CD8-positive, alpha-beta memory T cell (primary cell): ENCODE data around the gene DPP7. TPM values are rescaled to one million over a fixed set of nuclear protein-coding genes. Genes with fewer than 3 reads are reported as not detected.

Experiments
- CTCF ChIA-PET: fragments of 350-600 bp; sonication (Branson Sonifier 250); formaldehyde crosslinking; loops from one replicate; lab custom pipeline; 2021; ENCODE audit warnings: antibody characterized with exemption; lab: Charles Lee
- POLR2A ChIA-PET: fragments of 350-600 bp; sonication (Branson Sonifier 250); formaldehyde crosslinking; loops from one replicate; lab custom pipeline; 2021; ENCODE audit warnings: antibody characterized with exemption; lab: Charles Lee
- DNase-seq, 5 donors: peaks; one replicate each; pipeline versions ENCODE4 v3.0.0 to v3.0.0-alpha.2; 2020 to 2022; ENCODE audit warnings: mixed read lengths in 1 of 5
- H3K27ac ChIP-seq: one replicate; pipeline ENCODE4 v1.7.0; 2013; ENCODE audit warnings: low read depth, mild to moderate bottlenecking, low read length, moderate library complexity
- H3K27me3 ChIP-seq: 2 replicates; pipeline ENCODE4 v1.7.0; 2013; ENCODE audit warnings: low read length, mild to moderate bottlenecking; ENCODE audit not compliant: insufficient read depth, poor library complexity, severe bottlenecking
- H3K36me3 ChIP-seq: 2 replicates; pipeline ENCODE4 v1.7.0; 2013; ENCODE audit warnings: mild to moderate bottlenecking, low read length, moderate library complexity; ENCODE audit not compliant: insufficient read depth
- H3K4me1 ChIP-seq: 2 replicates; pipeline ENCODE4 v1.7.0; 2013; ENCODE audit warnings: mild to moderate bottlenecking, low read length, moderate library complexity; ENCODE audit not compliant: insufficient read depth
- H3K4me3 ChIP-seq: 2 replicates; pipeline ENCODE4 v1.7.0; 2013; ENCODE audit warnings: mild to moderate bottlenecking, low read length
- H3K9me3 ChIP-seq: 2 replicates; pipeline ENCODE4 v1.7.0; 2013; ENCODE audit warnings: mild to moderate bottlenecking, low read length
- H3K27ac Mint-ChIP-seq, 8 donors: one replicate each; pipeline ENCODE4 v1.8.0; 2020 to 2021; ENCODE audit warnings: mixed read lengths in 8 of 8, mild to moderate bottlenecking in 6 of 8, inconsistent platforms in 3 of 8, moderate library complexity in 3 of 8
- H3K27me3 Mint-ChIP-seq, 2 donors: one replicate each; pipeline ENCODE4 v1.8.0; 2020 to 2021; ENCODE audit warnings: mixed read lengths in 2 of 2, mild to moderate bottlenecking in 1 of 2, moderate library complexity in 1 of 2
- H3K36me3 Mint-ChIP-seq, 3 donors: one replicate each; pipeline ENCODE4 v1.8.0; 2020 to 2021; ENCODE audit warnings: mixed read lengths in 3 of 3, inconsistent platforms in 1 of 3, mild to moderate bottlenecking in 1 of 3
- H3K4me1 Mint-ChIP-seq, 3 donors: one replicate each; pipeline ENCODE4 v1.8.0; 2020 to 2021; ENCODE audit warnings: mixed read lengths in 3 of 3, inconsistent platforms in 1 of 3, mild to moderate bottlenecking in 1 of 3
- H3K4me3 Mint-ChIP-seq, 7 donors: one replicate each; pipeline ENCODE4 v1.8.0; 2020 to 2021; ENCODE audit warnings: mixed read lengths in 7 of 7, mild to moderate bottlenecking in 6 of 7, moderate library complexity in 4 of 7, inconsistent platforms in 2 of 7
- H3K9me3 Mint-ChIP-seq, 5 donors: one replicate each; pipeline ENCODE4 v1.8.0; 2020 to 2022; ENCODE audit warnings: mixed read lengths in 5 of 5, mild to moderate bottlenecking in 3 of 5, moderate library complexity in 2 of 5, inconsistent platforms in 1 of 5
- polyA plus RNA-seq: library from polyadenylated mRNA; unstranded; fragments of 300-500 nt; fragmentation: Illumina TruSeq; gene quantifications from one replicate; pipeline ENCODE4 v1.2.3, GENCODE V29; 2021
- total RNA-seq, 2 experiments: library from RNA; stranded (reverse); gene quantifications; one replicate each; pipeline ENCODE4 v1.2.3, GENCODE V29; 2021

The DPP7 gene
- total and polyA plus RNA-seq, 3 experiments from 2014 or later = 158 to 308 (median 294) TPM

GRCh38 chr9:137146527-137146918 is 32.0 kb upstream of the DPP7 start:
- no peaks in the 10 kb centered on the region for H3K9me3 Mint-ChIP-seq
- H3K4me3 ChIP-seq = no peak overlapping the region
- no peak for DNase-seq
- H3K36me3 ChIP-seq = no peaks in the 10 kb centered on the region
- ChIA-PET POLR2A (no interaction called here), CTCF (no interaction called here)
- no peak overlapping the region for H3K27ac Mint-ChIP-seq
- H3K4me1 Mint-ChIP-seq = no peaks in the 10 kb centered on the region
- H3K4me3 Mint-ChIP-seq = no peak overlapping the region
- peaks cover 0 to 5% (median 0%) of the 10 kb centered on the region in 3 donors for H3K36me3 Mint-ChIP-seq
- H3K27ac ChIP-seq = no peak overlapping the region
- H3K9me3 ChIP-seq = no peaks in the 10 kb centered on the region
- H3K27me3 ChIP-seq = peaks cover 10% of the 10 kb centered on the region
- H3K27me3 Mint-ChIP-seq = peaks cover 19 to 22% of the 10 kb centered on the region in 2 donors
- no peaks in the 10 kb centered on the region for H3K4me1 ChIP-seq

GRCh38 chr9:137145731-137146526 is 31.4 kb upstream of the DPP7 start:
- Histone ChIP-seq H3K4me3 (no peak overlapping the region), H3K27ac (no peak overlapping the region), H3K4me1 (no peaks in the 10 kb centered on the region), H3K9me3 (no peaks in the 10 kb centered on the region), H3K27me3 (peaks cover 14% of the 10 kb centered on the region), H3K36me3 (no peaks in the 10 kb centered on the region)
- H3K4me1 Mint-ChIP-seq = no peaks in the 10 kb centered on the region
- DNase-seq = no peak
- H3K4me3 Mint-ChIP-seq = no peak overlapping the region
- no peaks in the 10 kb centered on the region for H3K9me3 Mint-ChIP-seq
- H3K27me3 Mint-ChIP-seq = peaks cover 22 to 23% of the 10 kb centered on the region in 2 donors
- no peak overlapping the region for H3K27ac Mint-ChIP-seq
- H3K36me3 Mint-ChIP-seq = peaks cover 0 to 5% (median 0%) of the 10 kb centered on the region in 3 donors
- ChIA-PET CTCF (no interaction called here), POLR2A (no interaction called here)

- Mint-ChIP-seq H3K4me1 (peaks cover 0 to 4% (median 0%) of the 10 kb centered on the region in 3 donors), H3K27ac (no peak overlapping the region), H3K9me3 (peaks cover 0 to 4% (median 0%) of the 10 kb centered on the region in 5 donors), H3K4me3 (no peak overlapping the region), H3K27me3 (peaks cover 37 to 40% of the 10 kb centered on the region in 2 donors), H3K36me3 (peaks cover 0 to 5% (median 0%) of the 10 kb centered on the region in 3 donors)
- no peak overlapping the region for H3K27ac ChIP-seq
- H3K36me3 ChIP-seq = no peaks in the 10 kb centered on the region
- no peaks in the 10 kb centered on the region for H3K4me1 ChIP-seq
- H3K9me3 ChIP-seq = no peaks in the 10 kb centered on the region
- POLR2A ChIA-PET = no interaction called here
- H3K27me3 ChIP-seq = peaks cover 34% of the 10 kb centered on the region
- no peak for DNase-seq
- CTCF ChIA-PET = no interaction called here
- H3K4me3 ChIP-seq = no peak overlapping the region
Measured at GRCh38 chr9:137143459-137143858, 28.9 kb upstream of the DPP7 start.

- Mint-ChIP-seq H3K4me3 (peak overlapping the region in 1 of 7 donors; percentile 18), H3K9me3 (peaks cover 0 to 4% (median 0%) of the 10 kb centered on the region in 5 donors), H3K27ac (peak overlapping the region in 1 of 8 donors; percentile 76), H3K36me3 (peaks cover 0 to 5% (median 0%) of the 10 kb centered on the region in 3 donors), H3K4me1 (peaks cover 0 to 4% (median 0%) of the 10 kb centered on the region in 3 donors), H3K27me3 (peaks cover 46 to 49% of the 10 kb centered on the region in 2 donors)
- peaks cover 43% of the 10 kb centered on the region for H3K27me3 ChIP-seq
- ChIA-PET CTCF (no interaction called here), POLR2A (no interaction called here)
- no peaks in the 10 kb centered on the region for H3K9me3 ChIP-seq
- H3K4me3 ChIP-seq = no peak overlapping the region
- H3K36me3 ChIP-seq = no peaks in the 10 kb centered on the region
- H3K4me1 ChIP-seq = no peaks in the 10 kb centered on the region
- DNase-seq = no peak
- H3K27ac ChIP-seq = no peak overlapping the region
Measured at GRCh38 chr9:137141976-137142936, 27.7 kb upstream of the DPP7 start.

- no peak overlapping the region for H3K4me3 Mint-ChIP-seq
- Histone ChIP-seq H3K27ac (no peak overlapping the region), H3K27me3 (peaks cover 48% of the 10 kb centered on the region), H3K4me1 (no peaks in the 10 kb centered on the region), H3K36me3 (no peaks in the 10 kb centered on the region), H3K4me3 (no peak overlapping the region), H3K9me3 (no peaks in the 10 kb centered on the region)
- ChIA-PET POLR2A (no interaction called here), CTCF (interaction anchor here (1.0 kb wide), 1 partner anchor 14 kb away, joined by 4 read pairs; no protein-coding TSS in a partner anchor)
- H3K4me1 Mint-ChIP-seq = peaks cover 0 to 4% (median 0%) of the 10 kb centered on the region in 3 donors
- peaks cover 0 to 4% (median 0%) of the 10 kb centered on the region in 5 donors for H3K9me3 Mint-ChIP-seq
- no peak for DNase-seq
- peaks cover 0 to 5% (median 0%) of the 10 kb centered on the region in 3 donors for H3K36me3 Mint-ChIP-seq
- H3K27ac Mint-ChIP-seq = no peak overlapping the region
- H3K27me3 Mint-ChIP-seq = peaks cover 50 to 53% of the 10 kb centered on the region in 2 donors
Measured at GRCh38 chr9:137141050-137141810, 26.7 kb upstream of the DPP7 start.

- peaks cover 0 to 6% (median 0%) of the 10 kb centered on the region in 5 donors for H3K9me3 Mint-ChIP-seq
- CTCF ChIA-PET = interaction anchor here (1.0 kb wide), 1 partner anchor 13 kb away, joined by 4 read pairs; no protein-coding TSS in a partner anchor
Measured at GRCh38 chr9:137140151-137141012, 25.8 kb upstream of the DPP7 start.

More at GRCh38 chr9:137140151-137141012, 25.8 kb upstream of the DPP7 start:
- H3K4me3 Mint-ChIP-seq = peak overlapping the region in 2 of 7 donors; percentile 5 to 51
- peaks cover 0 to 4% (median 0%) of the 10 kb centered on the region in 3 donors for H3K4me1 Mint-ChIP-seq
- peaks cover 0 to 8% (median 0%) of the 10 kb centered on the region in 3 donors for H3K36me3 Mint-ChIP-seq
- peak overlapping the region in 1 of 8 donors; percentile 2 for H3K27ac Mint-ChIP-seq
- DNase-seq = no peak
- H3K27me3 ChIP-seq = peaks cover 51% of the 10 kb centered on the region
- H3K4me1 ChIP-seq = no peaks in the 10 kb centered on the region
- no peaks in the 10 kb centered on the region for H3K36me3 ChIP-seq
- POLR2A ChIA-PET = no interaction called here
- H3K9me3 ChIP-seq = no peaks in the 10 kb centered on the region
- no peak overlapping the region for H3K4me3 ChIP-seq
- no peak overlapping the region for H3K27ac ChIP-seq
- peaks cover 56 to 60% of the 10 kb centered on the region in 2 donors for H3K27me3 Mint-ChIP-seq
